Endothelial cell (in vitro differentiated cells): ENCODE data around the gene CERCAM. TPM values are rescaled to one million over a fixed set of nuclear protein-coding genes. Genes with fewer than 3 reads are reported as not detected.
A peak's percentile ranks its signal among the peaks of the same experiment; 100 is the strongest.

Experiments
- DNase-seq: peaks from one replicate; pipeline ENCODE4 v3.0.0; 2021; ENCODE audit warnings: low spot score
- H3K27ac Mint-ChIP-seq: one replicate; pipeline ENCODE4 v1.8.0; 2021; ENCODE audit warnings: mixed read lengths, inconsistent platforms; ENCODE audit not compliant: unreplicated experiment
- H3K27me3 Mint-ChIP-seq: one replicate; pipeline ENCODE4 v1.8.0; 2021; ENCODE audit warnings: mild to moderate bottlenecking, moderate library complexity, mixed read lengths, inconsistent platforms; ENCODE audit not compliant: unreplicated experiment
- H3K36me3 Mint-ChIP-seq: one replicate; pipeline ENCODE4 v1.8.0; 2021; ENCODE audit warnings: mild to moderate bottlenecking, low read depth, mixed read lengths, inconsistent platforms; ENCODE audit not compliant: unreplicated experiment
- H3K4me1 Mint-ChIP-seq: one replicate; pipeline ENCODE4 v1.8.0; 2021; ENCODE audit warnings: mild to moderate bottlenecking, mixed read lengths, inconsistent platforms; ENCODE audit not compliant: unreplicated experiment
- H3K4me3 Mint-ChIP-seq: one replicate; pipeline ENCODE4 v1.8.0; 2021; ENCODE audit warnings: mild to moderate bottlenecking, mixed read lengths, inconsistent platforms; ENCODE audit not compliant: unreplicated experiment
- H3K9me3 Mint-ChIP-seq: one replicate; pipeline ENCODE4 v1.8.0; 2021; ENCODE audit warnings: mixed read lengths, inconsistent platforms; ENCODE audit not compliant: unreplicated experiment
- CTCF ChIP-seq: fragments of 200-600 bp; sonication (generic); IDR thresholded peaks from one replicate; pipeline ENCODE4 v1.5.0; 2021; ENCODE audit warnings: antibody characterized with exemption; ENCODE audit not compliant: unreplicated experiment
- total RNA-seq: library from RNA; stranded (reverse); fragmentation: NEBNext Ultra II Directional; extraction: Animal tissue kit (Norgen Biotek cat#: 25700); gene quantifications from one replicate; pipeline ENCODE4 v1.2.1, GENCODE V29; 2021; ENCODE audit not compliant: unreplicated experiment

CERCAM gene
- total RNA-seq, 1 donor from 2014 or later = 27.9 TPM

- no peak overlapping the region for H3K4me3 Mint-ChIP-seq
- peaks cover 13% of the 10 kb centered on the region for H3K4me1 Mint-ChIP-seq
Measured at GRCh38 chr9:128390813-128391711, 29.6 kb upstream of the CERCAM start.

GRCh38 chr9:128391956-128392301 is 28.7 kb upstream of the CERCAM start:
- Mint-ChIP-seq H3K27ac (peak overlapping the region; percentile 15), H3K27me3 (peaks cover 26% of the 10 kb centered on the region), H3K4me3 (peak overlapping the region; percentile 78), H3K36me3 (peaks cover 19% of the 10 kb centered on the region), H3K4me1 (peaks cover 16% of the 10 kb centered on the region), H3K9me3 (no peaks in the 10 kb centered on the region)
- TF ChIP-seq CTCF = no peak
- no peak for DNase-seq

More at GRCh38 chr9:128390813-128391711, 29.6 kb upstream of the CERCAM start:
- H3K27me3 Mint-ChIP-seq = peaks cover 23% of the 10 kb centered on the region
- H3K9me3 Mint-ChIP-seq = no peaks in the 10 kb centered on the region
- peaks cover 19% of the 10 kb centered on the region for H3K36me3 Mint-ChIP-seq
- no peak for TF ChIP-seq CTCF
- no peak overlapping the region for H3K27ac Mint-ChIP-seq
- DNase-seq = no peak

GRCh38 chr9:128392302-128393144 is 28.1 kb upstream of the CERCAM start:
- peaks cover 22% of the 10 kb centered on the region for H3K4me1 Mint-ChIP-seq
- H3K9me3 Mint-ChIP-seq = no peaks in the 10 kb centered on the region
- H3K4me3 Mint-ChIP-seq = peak overlapping the region; percentile 78
- peak; percentile 37 for DNase-seq
- peaks cover 19% of the 10 kb centered on the region for H3K36me3 Mint-ChIP-seq
- H3K27ac Mint-ChIP-seq = no peak overlapping the region
- no peak for TF ChIP-seq CTCF
- peaks cover 29% of the 10 kb centered on the region for H3K27me3 Mint-ChIP-seq

- peaks cover 30% of the 10 kb centered on the region for H3K27me3 Mint-ChIP-seq
- no peaks in the 10 kb centered on the region for H3K9me3 Mint-ChIP-seq
- H3K27ac Mint-ChIP-seq = no peak overlapping the region
- no peak for DNase-seq
- H3K4me3 Mint-ChIP-seq = no peak overlapping the region
- peaks cover 25% of the 10 kb centered on the region for H3K4me1 Mint-ChIP-seq
- TF ChIP-seq CTCF = no peak
- H3K36me3 Mint-ChIP-seq = peaks cover 15% of the 10 kb centered on the region
Measured at GRCh38 chr9:128393145-128393775, 27.4 kb upstream of the CERCAM start.
